GM06990 (cell line): ENCODE measurements around the gene STAMBPL1.
A peak's percentile ranks its signal among the peaks of the same experiment; 100 is the strongest.

Source experiments
- DNase-seq: peaks from one replicate; pipeline ENCODE4 v3.0.0-alpha.2; 2011; ENCODE audit not compliant: insufficient read length; ENCODE audit errors: extremely low read depth
- H3K27me3 ChIP-seq: replicated peaks from 2 replicates; pipeline ENCODE4 v1.6.0; 2011; ENCODE audit warnings: low read length; ENCODE audit not compliant: control insufficient read depth, insufficient read depth
- H3K36me3 ChIP-seq: 2 replicates; pipeline ENCODE4 v1.5.1; 2011; ENCODE audit warnings: low read length; ENCODE audit not compliant: control insufficient read depth, insufficient read depth
- H3K4me3 ChIP-seq: replicated peaks from 2 replicates; pipeline ENCODE4 v1.5.1; 2011; ENCODE audit warnings: low read depth, mild to moderate bottlenecking, control low read depth, low read length
- TF ChIP-seq, protein P1 (sequence below): IDR thresholded peaks from 2 replicates; pipeline ENCODE4 v1.5.1; 2011; ENCODE audit warnings: low read length, control low read depth, mild to moderate bottlenecking, inconsistent platforms; ENCODE audit not compliant: insufficient read depth, poor library complexity, severe bottlenecking

The STAMBPL1 gene

DNA sequence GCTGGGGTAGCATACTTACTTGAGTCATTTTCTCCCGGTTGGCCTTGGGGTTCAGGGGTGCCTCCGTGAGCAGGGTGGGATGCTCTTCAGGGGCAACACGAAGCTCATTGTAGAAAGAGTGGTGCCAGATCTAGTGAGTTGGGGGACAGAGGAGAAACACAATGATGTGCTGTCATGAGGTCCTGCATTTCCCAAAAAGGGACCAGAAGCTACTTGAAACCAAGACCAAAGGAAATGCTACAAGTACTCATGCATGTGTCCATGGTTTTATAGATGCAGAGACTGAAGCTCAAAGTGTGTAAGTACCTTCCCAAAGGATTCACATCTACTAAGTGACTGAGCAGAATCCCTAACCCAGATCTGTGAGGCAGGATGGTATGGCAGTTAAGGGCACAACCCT, 63.7 kb downstream of the STAMBPL1 start:
- TF ChIP-seq, protein P1, sequence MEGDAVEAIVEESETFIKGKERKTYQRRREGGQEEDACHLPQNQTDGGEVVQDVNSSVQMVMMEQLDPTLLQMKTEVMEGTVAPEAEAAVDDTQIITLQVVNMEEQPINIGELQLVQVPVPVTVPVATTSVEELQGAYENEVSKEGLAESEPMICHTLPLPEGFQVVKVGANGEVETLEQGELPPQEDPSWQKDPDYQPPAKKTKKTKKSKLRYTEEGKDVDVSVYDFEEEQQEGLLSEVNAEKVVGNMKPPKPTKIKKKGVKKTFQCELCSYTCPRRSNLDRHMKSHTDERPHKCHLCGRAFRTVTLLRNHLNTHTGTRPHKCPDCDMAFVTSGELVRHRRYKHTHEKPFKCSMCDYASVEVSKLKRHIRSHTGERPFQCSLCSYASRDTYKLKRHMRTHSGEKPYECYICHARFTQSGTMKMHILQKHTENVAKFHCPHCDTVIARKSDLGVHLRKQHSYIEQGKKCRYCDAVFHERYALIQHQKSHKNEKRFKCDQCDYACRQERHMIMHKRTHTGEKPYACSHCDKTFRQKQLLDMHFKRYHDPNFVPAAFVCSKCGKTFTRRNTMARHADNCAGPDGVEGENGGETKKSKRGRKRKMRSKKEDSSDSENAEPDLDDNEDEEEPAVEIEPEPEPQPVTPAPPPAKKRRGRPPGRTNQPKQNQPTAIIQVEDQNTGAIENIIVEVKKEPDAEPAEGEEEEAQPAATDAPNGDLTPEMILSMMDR, result no peak
- DNase-seq, result no peak
- no peak overlapping the region for H3K4me3 ChIP-seq
- no peaks in the 10 kb centered on the region for H3K27me3 ChIP-seq
- peaks cover 9% of the 10 kb centered on the region for H3K36me3 ChIP-seq

DNA sequence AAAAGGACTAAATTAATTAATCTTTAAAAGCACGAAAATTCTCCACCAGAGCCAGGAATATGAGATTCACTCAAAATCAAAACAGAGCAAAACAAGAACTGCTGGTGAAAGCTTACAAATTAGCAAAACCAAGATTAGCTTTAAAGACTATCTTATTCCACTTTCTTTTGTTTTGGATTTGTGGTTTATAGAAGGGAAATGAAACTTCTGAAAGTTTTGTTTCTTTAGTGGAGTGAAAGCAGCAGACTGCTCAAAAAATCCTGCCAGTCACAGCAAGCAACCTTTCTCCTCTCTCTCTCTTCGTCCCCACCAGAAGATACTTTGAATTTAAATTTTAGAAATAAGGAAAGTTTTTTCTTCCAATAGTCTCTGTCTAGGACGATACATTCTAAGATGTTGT, 64.8 kb downstream of the STAMBPL1 start:
- TF ChIP-seq, protein P1, result no peak
- DNase-seq, result peak; percentile 39
- Histone ChIP-seq H3K36me3 (peaks cover 5% of the 10 kb centered on the region), H3K27me3 (no peaks in the 10 kb centered on the region), H3K4me3 (no peak overlapping the region)

DNA sequence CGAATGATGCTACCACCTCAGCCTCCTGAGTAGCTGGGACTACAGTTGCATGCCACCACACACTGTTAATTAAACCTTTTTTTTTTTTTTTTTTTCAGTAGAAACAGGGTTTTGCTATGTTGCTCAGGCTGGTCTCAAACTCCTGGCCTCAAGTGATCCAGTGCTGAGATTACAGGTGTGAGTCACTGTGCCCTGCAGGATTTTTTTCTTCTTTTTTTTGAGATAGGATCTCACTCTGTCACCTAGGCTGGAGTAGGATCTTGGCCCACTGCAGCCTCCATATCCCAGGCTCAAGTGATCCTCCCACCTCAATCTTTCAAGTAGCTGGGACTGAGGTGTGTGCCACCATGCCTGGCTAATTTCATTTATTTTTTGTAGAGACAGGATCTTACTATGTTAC, 66.2 kb downstream of the STAMBPL1 start:
- no peak for DNase-seq
- Histone ChIP-seq H3K36me3 (peaks cover 5% of the 10 kb centered on the region), H3K27me3 (no peaks in the 10 kb centered on the region), H3K4me3 (no peak overlapping the region)
- TF ChIP-seq, protein P1, result no peak

DNA sequence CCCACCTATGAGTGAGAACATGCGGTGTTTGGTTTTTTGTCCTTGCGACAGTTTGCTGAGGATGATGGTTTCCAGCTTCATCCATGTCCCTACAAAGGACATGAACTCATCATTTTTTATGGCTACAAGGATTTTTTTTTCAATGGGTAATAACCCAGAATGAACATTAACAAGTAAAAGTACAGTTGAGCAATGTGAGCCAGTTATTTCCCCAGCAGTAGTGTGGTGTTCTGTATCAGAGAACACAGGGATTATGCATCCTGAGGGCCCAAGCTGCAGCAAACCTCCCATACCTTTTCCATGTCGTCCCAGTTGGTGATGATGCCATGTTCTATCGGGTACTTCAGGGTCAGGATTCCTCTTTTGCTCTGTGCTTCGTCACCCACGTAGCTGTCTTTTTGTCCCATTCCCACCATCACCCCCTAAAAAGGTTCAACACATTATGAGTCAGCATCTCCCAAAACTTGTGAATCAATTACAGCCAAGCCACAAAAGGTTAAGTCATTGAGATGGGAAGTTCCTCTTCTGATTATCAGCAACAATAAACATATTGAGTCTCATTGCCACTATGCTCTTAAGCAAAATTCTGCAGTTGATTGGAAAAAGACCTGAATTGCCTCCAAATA, 67.0 kb downstream of the STAMBPL1 start:
- no peak for DNase-seq
- TF ChIP-seq, protein P1, result no peak
- no peaks in the 10 kb centered on the region for H3K27me3 ChIP-seq

DNA sequence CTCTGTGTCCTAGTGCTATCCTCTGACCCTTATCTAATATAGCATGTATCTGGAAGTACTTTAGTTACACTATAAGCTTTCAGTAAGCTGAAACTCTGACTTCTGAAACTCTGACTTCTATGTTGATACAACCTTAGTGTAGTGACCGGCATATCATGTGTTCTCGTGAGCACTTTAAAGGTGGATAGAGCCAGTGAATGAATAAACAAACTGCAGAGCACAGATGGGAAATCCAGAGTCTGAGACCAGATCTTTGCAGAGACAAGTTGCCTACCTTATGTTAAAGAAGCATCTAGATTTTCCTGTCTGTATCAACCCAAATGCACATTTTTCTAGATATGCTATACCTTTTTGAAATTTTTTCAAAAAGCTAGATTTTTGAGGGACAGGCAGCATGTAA, 69.0 kb downstream of the STAMBPL1 start:
- H3K36me3 ChIP-seq, result peaks cover 3% of the 10 kb centered on the region
- TF ChIP-seq, protein P1, result no peak
- no peak for DNase-seq
- H3K4me3 ChIP-seq, result no peak overlapping the region
- no peaks in the 10 kb centered on the region for H3K27me3 ChIP-seq

More for the DNA sequence above, 67.0 kb downstream of the STAMBPL1 start:
- Histone ChIP-seq H3K4me3 (no peak overlapping the region), H3K36me3 (peaks cover 5% of the 10 kb centered on the region)
